B cell (primary cell): ENCODE results near the gene EPS8L3. TPM values are rescaled to one million over a fixed set of nuclear protein-coding genes. Genes with fewer than 3 reads are reported as not detected.

Experiments
- ATAC-seq: fragments of 200-7000 bp; cut with Tn5 transposase; one replicate; pipeline ENCODE4 v1.10.0; 2021; ENCODE audit warnings: low read depth, mild to moderate bottlenecking, moderate number of reproducible peaks, moderate library complexity
- CTCF ChIA-PET: fragments of 350-600 bp; sonication (Branson Sonifier 250); formaldehyde crosslinking; loops from one replicate; lab custom pipeline; 2021; ENCODE audit warnings: antibody characterized with exemption, inconsistent platforms; lab: Charles Lee
- POLR2A ChIA-PET: fragments of 350-600 bp; sonication (Branson Sonifier 250); formaldehyde crosslinking; loops from one replicate; lab custom pipeline; 2021; ENCODE audit warnings: antibody characterized with exemption; lab: Charles Lee
- DNase-seq: peaks from one replicate; pipeline ENCODE4 v3.0.0; 2013
- H2AFZ ChIP-seq: 2 replicates; pipeline ENCODE4 v1.6.1; 2012; ENCODE audit warnings: mild to moderate bottlenecking, low read depth, low read length; ENCODE audit not compliant: insufficient read depth, poor library complexity, severe bottlenecking
- H3K27ac ChIP-seq, 2 donors: 1 replicate in 1 of 2; 2 replicates in 1 of 2; pipeline ENCODE4 v1.5.1; 2012 to 2013; ENCODE audit warnings: low read length in 2 of 2, mild to moderate bottlenecking in 2 of 2, moderate library complexity in 1 of 2
- H3K27me3 ChIP-seq, 4 experiments: fragments of 200-600 bp in 1 of 4; sonication (generic) in 1 of 4; replicated peaks in 1 of 4; 1 replicate in 2 of 4; 2 replicates in 2 of 4; pipeline versions ENCODE4 v1.6.1 to v1.7.0; 2013 to 2016; ENCODE audit warnings: low read length in 3 of 4, mild to moderate bottlenecking in 2 of 4, mixed read lengths in 1 of 4, moderate library complexity in 1 of 4; ENCODE audit not compliant: insufficient read depth in 4 of 4, control insufficient read depth in 3 of 4; ENCODE audit errors: control extremely low read depth in 1 of 4
- H3K36me3 ChIP-seq, 2 experiments: replicated peaks in 1 of 2; 1 replicate in 1 of 2; 2 replicates in 1 of 2; pipeline versions ENCODE4 v1.6.1 to v1.7.1; 2013; ENCODE audit warnings: low read length in 1 of 2; ENCODE audit not compliant: insufficient read depth in 2 of 2, control insufficient read depth in 1 of 2; ENCODE audit errors: control extremely low read depth in 1 of 2, extremely low read depth in 1 of 2
- H3K4me1 ChIP-seq, 2 donors: fragments of 200-600 bp in 1 of 2; sonication (generic) in 1 of 2; 1 replicate in 1 of 2; 2 replicates in 1 of 2; pipeline versions ENCODE4 v1.5.1 to v1.6.1; 2013 to 2017; ENCODE audit warnings: low read length in 2 of 2; ENCODE audit not compliant: control insufficient read depth in 2 of 2, insufficient read depth in 2 of 2
- H3K4me2 ChIP-seq: replicated peaks from 2 replicates; pipeline ENCODE3; 2012; ENCODE audit warnings: mild to moderate bottlenecking, low read depth, low read length; ENCODE audit not compliant: poor library complexity, severe bottlenecking
- H3K4me3 ChIP-seq, 5 experiments: fragments of 200-600 bp in 1 of 5; sonication (generic) in 1 of 5; 1 replicate in 3 of 5; 2 replicates in 2 of 5; pipeline versions ENCODE4 v1.5.1 to v1.7.0; 2011 to 2016; ENCODE audit warnings: low read length in 4 of 5, mild to moderate bottlenecking in 4 of 5, low read depth in 2 of 5, control low read depth in 1 of 5, moderate library complexity in 1 of 5; ENCODE audit not compliant: insufficient read depth in 1 of 5; ENCODE audit errors: control extremely low read depth in 1 of 5, extremely low read depth in 1 of 5
- H3K79me2 ChIP-seq: fragments of 200-600 bp; sonication (generic); one replicate; pipeline ENCODE4 v1.6.0; 2016; ENCODE audit warnings: low read length; ENCODE audit not compliant: control insufficient read depth, insufficient read depth
- H3K9ac ChIP-seq: fragments of 200-600 bp; sonication (generic); 2 replicates; pipeline ENCODE4 v1.6.1; 2017; ENCODE audit warnings: mild to moderate bottlenecking, low read length, moderate library complexity
- H3K9me3 ChIP-seq, 3 donors: one replicate each; pipeline versions ENCODE4 v1.6.1 to v1.7.1; 2013; ENCODE audit warnings: low read length in 2 of 3; ENCODE audit not compliant: control insufficient read depth in 2 of 3, insufficient read depth in 1 of 3; ENCODE audit errors: control extremely low read depth in 1 of 3
- H4K20me1 ChIP-seq: 2 replicates; pipeline ENCODE4 v1.6.0; 2012; ENCODE audit warnings: mild to moderate bottlenecking, low read length; ENCODE audit not compliant: insufficient read depth, control insufficient read depth, poor library complexity, severe bottlenecking
- H3K27ac Mint-ChIP-seq: one replicate; pipeline ENCODE4 v1.8.0; 2021; ENCODE audit warnings: mixed read lengths
- H3K27me3 Mint-ChIP-seq: one replicate; pipeline ENCODE4 v1.8.0; 2021; ENCODE audit warnings: mixed read lengths
- H3K4me1 Mint-ChIP-seq: one replicate; pipeline ENCODE4 v1.8.0; 2021; ENCODE audit warnings: mixed read lengths
- H3K4me3 Mint-ChIP-seq: one replicate; pipeline ENCODE4 v1.8.0; 2021; ENCODE audit warnings: mixed read lengths
- H3K9me3 Mint-ChIP-seq: one replicate; pipeline ENCODE4 v1.8.0; 2022; ENCODE audit warnings: mixed read lengths; ENCODE audit not compliant: insufficient read depth
- CTCF ChIP-seq: fragments of 200-600 bp; IDR thresholded peaks from one replicate; pipeline ENCODE4 v1.8.0; 2022; ENCODE audit warnings: antibody characterized with exemption, mild to moderate bottlenecking
- EZH2 ChIP-seq: IDR thresholded peaks from 2 replicates; pipeline ENCODE4 v1.6.1; 2012; ENCODE audit warnings: borderline replicate concordance, low read depth, mild to moderate bottlenecking, moderate library complexity, low read length; ENCODE audit not compliant: insufficient read depth, poor library complexity, severe bottlenecking
- WGBS: methylation state at CpG from one replicate; pipeline ENCODE4 v1.1.5; 2013; ENCODE audit warnings: missing lambda C conversion rate; ENCODE audit not compliant: insufficient coverage; 5-methylcytosine and 5-hydroxymethylcytosine counted together
- intact Hi-C: fragments of 100-400 bp; cut with micrococcal nuclease; formaldehyde crosslinking; loops from one replicate; pipeline ENCODE4 v1.10.0; 2022
- polyA minus RNA-seq: library from RNA; depleted of rRNA, polyadenylated mRNA; stranded (reverse); fragments of >200 nt; gene quantifications from 2 replicates; pipeline ENCODE4 v1.2.3, GENCODE V29; 2012
- polyA plus RNA-seq: library from polyadenylated mRNA; depleted of rRNA; stranded (reverse); fragments of >200 nt; gene quantifications from 2 replicates; pipeline ENCODE4 v1.2.3, GENCODE V29; 2012
- total RNA-seq, 2 donors: library from RNA; stranded (reverse); fragments of 120-200 nt in 1 of 2; gene quantifications; 1 replicate in 1 of 2; 2 replicates in 1 of 2; pipeline versions ENCODE4 v1.2.3 to v1.2.4, GENCODE V29; 2013 to 2022

EPS8L3 gene
- total RNA-seq (not detected in 2 replicates), polyA plus RNA-seq (not detected in 2 replicates), polyA minus RNA-seq (not detected in 2 replicates)
- total RNA-seq (2013) = not detected

GRCh38 chr1:109763646-109764415 is at the start of gene EPS8L3:
EPS8L3 (minus strand) TSS chr1:109763923; CDS start chr1:109761749, 2,174 bp downstream.
- Mint-ChIP-seq H3K4me3 (no peak within 1 kb of the TSS), H3K4me1 (no peaks in the 10 kb centered on the region), H3K9me3 (no peaks in the 10 kb centered on the region), H3K27me3 (no peaks in the 10 kb centered on the region), H3K27ac (no peak within 1 kb of the TSS)
- no peaks in the 10 kb centered on the region for H3K9me3 ChIP-seq
- ChIA-PET POLR2A (no interaction called here), CTCF (interaction anchor here (0.6 to 1.2 kb wide), 3 partner anchors 11 to 221 kb away, joined by 3 read pairs; partner anchors contain the start of gene AHCYL1)
- H3K27ac ChIP-seq = no peak within 1 kb of the TSS
- ATAC-seq (no peak), DNase-seq (no peak)
- H3K4me3 ChIP-seq = no peak within 1 kb of the TSS
- no peak within 1 kb of the TSS for H3K9ac ChIP-seq
- TF ChIP-seq CTCF (no peak), EZH2 (no peak)
- H2AFZ ChIP-seq = no peak within 1 kb of the TSS
- intact Hi-C loops = no loop called here
- H3K27me3 ChIP-seq = no peaks in the 10 kb centered on the region
- H3K36me3 ChIP-seq = no peaks in the 10 kb centered on the region
- no peaks in the 10 kb centered on the region for H3K4me1 ChIP-seq
- no peak within 1 kb of the TSS for H3K4me2 ChIP-seq
- H3K79me2 ChIP-seq = no peaks in the 10 kb centered on the region
- 79% methylated on average over 10 of the region's 11 CpGs for WGBS
- H4K20me1 ChIP-seq = no peaks in the 10 kb centered on the region
